Spleen (tissue), 7 donors: ENCODE data around the gene RYR2.

Source experiments
- CTCF ChIP-seq, 11 experiments: fragments of 200-600 bp in 7 of 11; fragments of 450-650 bp in 4 of 11; sonication (generic) in 4 of 11; IDR thresholded peaks in 8 of 11; conservative IDR thresholded peaks in 3 of 11; 1 replicate in 7 of 11; 2 replicates in 4 of 11; pipeline versions ENCODE4 v1.4.0 to v1.8.0; 2016 to 2021; ENCODE audit warnings: antibody characterized with exemption in 11 of 11, inconsistent platforms in 4 of 11, mild to moderate bottlenecking in 1 of 11
- POLR2A ChIP-seq, 3 donors: fragments of 450-650 bp; IDR thresholded peaks; one replicate each; pipeline ENCODE4 v1.5.1; 2017; ENCODE audit warnings: antibody characterized with exemption in 3 of 3, mild to moderate bottlenecking in 1 of 3
- POLR2AphosphoS5 ChIP-seq, 3 donors: sonication (generic); formaldehyde crosslinking; IDR thresholded peaks; one replicate each; pipeline ENCODE4 v1.5.1; 2017; ENCODE audit warnings: antibody characterized with exemption in 3 of 3
- donor health status: DM: no; HTN: no; CAD: no; lungs with moderate emphysema.
- donor health status: DM: no; HTN: no; CAD: no.
- donor health status: DM: no; HTN: no; CAD: no.

- TF ChIP-seq CTCF (IDR thresholded peaks at IDR 0.05 in 8 of 11, conservative IDR thresholded peaks at IDR 0.05 in 3 of 11), result no peak
- no peak for TF ChIP-seq POLR2A (IDR thresholded peaks at IDR 0.05)
- TF ChIP-seq POLR2AphosphoS5 (IDR thresholded peaks at IDR 0.05), result no peak
Measured at GRCh38 chr1:237740846-237741245, 698.9 kb downstream of the RYR2 start.
